DOHH2 (cell line): Measurements from ENCODE around the gene AMELX.

Source experiments
- H3F3A ChIP-seq: fragments of 200-600 bp; sonication (generic), shearing (Covaris generic); 2 replicates; pipeline ENCODE4 v1.6.0; 2016; ENCODE audit warnings: antibody characterized with exemption, mild to moderate bottlenecking; ENCODE audit not compliant: control insufficient read depth, insufficient read depth
- H3K27ac ChIP-seq: fragments of 200-600 bp; sonication (generic); 2 replicates; pipeline ENCODE4 v1.5.1; 2014; ENCODE audit warnings: low read depth, mild to moderate bottlenecking, low read length, moderate library complexity
- H3K27me3 ChIP-seq: fragments of 200-600 bp; sonication (generic); 2 replicates; pipeline ENCODE4 v1.6.1; 2014; ENCODE audit warnings: mild to moderate bottlenecking, low read length, mixed read lengths; ENCODE audit not compliant: control insufficient read depth
- H3K36me3 ChIP-seq: fragments of 200-600 bp; sonication (generic); 2 replicates; pipeline ENCODE4 v1.6.1; 2014; ENCODE audit warnings: mild to moderate bottlenecking, low read length, moderate library complexity, mixed read lengths; ENCODE audit not compliant: control insufficient read depth
- H3K4me1 ChIP-seq: fragments of 200-600 bp; sonication (generic); 2 replicates; pipeline ENCODE4 v1.6.1; 2014; ENCODE audit warnings: mild to moderate bottlenecking, low read length, mixed read lengths; ENCODE audit not compliant: control insufficient read depth
- H3K4me2 ChIP-seq: fragments of 200-600 bp; sonication (generic); 2 replicates; pipeline ENCODE4 v1.6.0; 2014; ENCODE audit warnings: mild to moderate bottlenecking, low read length, moderate library complexity
- H3K4me3 ChIP-seq: fragments of 200-600 bp; sonication (generic); 2 replicates; pipeline ENCODE4 v1.5.1; 2014; ENCODE audit warnings: mild to moderate bottlenecking, low read length, mixed read lengths
- H3K79me2 ChIP-seq: fragments of 200-600 bp; sonication (generic); 2 replicates; pipeline ENCODE4 v1.6.1; 2014; ENCODE audit warnings: mild to moderate bottlenecking, low read length, mixed read lengths; ENCODE audit not compliant: control insufficient read depth
- H3K9me2 ChIP-seq: fragments of 200-600 bp; sonication (generic); replicated peaks from 2 replicates; pipeline ENCODE4 v1.6.1; 2014; ENCODE audit warnings: mild to moderate bottlenecking, low read length, mixed read lengths; ENCODE audit not compliant: control insufficient read depth
- H3K9me3 ChIP-seq: fragments of 200-600 bp; sonication (generic); 2 replicates; pipeline ENCODE4 v1.6.1; 2014; ENCODE audit warnings: antibody characterized with exemption, low read length, mixed read lengths; ENCODE audit not compliant: control insufficient read depth, insufficient read depth
- H4K20me1 ChIP-seq: fragments of 200-600 bp; sonication (generic); 2 replicates; pipeline ENCODE4 v1.6.0; 2014; ENCODE audit warnings: low read depth, mild to moderate bottlenecking, antibody characterized with exemption, low read length, moderate library complexity; ENCODE audit not compliant: control insufficient read depth, insufficient read depth
- EZH2phosphoT487 ChIP-seq: fragments of 200-600 bp; sonication (generic); IDR thresholded peaks from 2 replicates; pipeline ENCODE4 v1.6.1; 2017; ENCODE audit warnings: borderline replicate concordance, mild to moderate bottlenecking, antibody characterized with exemption, low read length, moderate library complexity, mixed read lengths
- TF ChIP-seq, protein P1 (sequence below): fragments of 200-600 bp; sonication (generic); IDR thresholded peaks from one replicate; pipeline ENCODE4 v1.5.1; 2014; ENCODE audit warnings: antibody characterized with exemption, mild to moderate bottlenecking, low read depth, low read length; ENCODE audit not compliant: poor library complexity, severe bottlenecking

The AMELX gene

GRCh38 chrX:11304829-11305228, 11.6 kb downstream of the AMELX start:
- no peaks in the 10 kb centered on the region for H3K79me2 ChIP-seq
- no peaks in the 10 kb centered on the region for H3F3A ChIP-seq
- no peak overlapping the region for H3K4me2 ChIP-seq
- H3K4me3 ChIP-seq, result no peak overlapping the region
- H3K36me3 ChIP-seq, result no peaks in the 10 kb centered on the region
- no peak overlapping the region for H3K27ac ChIP-seq
- no peak for TF ChIP-seq EZH2phosphoT487
- TF ChIP-seq, protein P1, sequence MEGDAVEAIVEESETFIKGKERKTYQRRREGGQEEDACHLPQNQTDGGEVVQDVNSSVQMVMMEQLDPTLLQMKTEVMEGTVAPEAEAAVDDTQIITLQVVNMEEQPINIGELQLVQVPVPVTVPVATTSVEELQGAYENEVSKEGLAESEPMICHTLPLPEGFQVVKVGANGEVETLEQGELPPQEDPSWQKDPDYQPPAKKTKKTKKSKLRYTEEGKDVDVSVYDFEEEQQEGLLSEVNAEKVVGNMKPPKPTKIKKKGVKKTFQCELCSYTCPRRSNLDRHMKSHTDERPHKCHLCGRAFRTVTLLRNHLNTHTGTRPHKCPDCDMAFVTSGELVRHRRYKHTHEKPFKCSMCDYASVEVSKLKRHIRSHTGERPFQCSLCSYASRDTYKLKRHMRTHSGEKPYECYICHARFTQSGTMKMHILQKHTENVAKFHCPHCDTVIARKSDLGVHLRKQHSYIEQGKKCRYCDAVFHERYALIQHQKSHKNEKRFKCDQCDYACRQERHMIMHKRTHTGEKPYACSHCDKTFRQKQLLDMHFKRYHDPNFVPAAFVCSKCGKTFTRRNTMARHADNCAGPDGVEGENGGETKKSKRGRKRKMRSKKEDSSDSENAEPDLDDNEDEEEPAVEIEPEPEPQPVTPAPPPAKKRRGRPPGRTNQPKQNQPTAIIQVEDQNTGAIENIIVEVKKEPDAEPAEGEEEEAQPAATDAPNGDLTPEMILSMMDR, result no peak
- no peaks in the 10 kb centered on the region for H3K9me3 ChIP-seq
- no peaks in the 10 kb centered on the region for H3K27me3 ChIP-seq
- H3K9me2 ChIP-seq, result no peaks in the 10 kb centered on the region
- no peaks in the 10 kb centered on the region; the same call in 1 of the 2 replicates for H3K4me1 ChIP-seq
- H4K20me1 ChIP-seq, result no peaks in the 10 kb centered on the region

GRCh38 chrX:11305641-11306040, 12.4 kb downstream of the AMELX start:
- H3K27ac ChIP-seq, result no peak overlapping the region

GRCh38 chrX:11309220-11309619, 16.0 kb downstream of the AMELX start:
- Histone ChIP-seq H3K4me3 (no peak overlapping the region), H4K20me1 (no peaks in the 10 kb centered on the region), H3K4me1 (no peaks in the 10 kb centered on the region; the same call in none of the 2 replicates), H3K9me3 (no peaks in the 10 kb centered on the region), H3K9me2 (no peaks in the 10 kb centered on the region), H3K27ac (no peak overlapping the region), H3K36me3 (no peaks in the 10 kb centered on the region), H3K79me2 (no peaks in the 10 kb centered on the region), H3K4me2 (no peak overlapping the region), H3K27me3 (no peaks in the 10 kb centered on the region), H3F3A (no peaks in the 10 kb centered on the region)
- TF ChIP-seq EZH2phosphoT487, result no peak
- TF ChIP-seq, protein P1, result no peak

More at GRCh38 chrX:11305641-11306040, 12.4 kb downstream of the AMELX start:
- TF ChIP-seq, protein P1, result no peak
- no peak for TF ChIP-seq EZH2phosphoT487
- Histone ChIP-seq H3K27me3 (no peaks in the 10 kb centered on the region), H3K4me2 (no peak overlapping the region), H3K4me3 (no peak overlapping the region), H3K9me2 (no peaks in the 10 kb centered on the region), H3F3A (no peaks in the 10 kb centered on the region), H3K9me3 (no peaks in the 10 kb centered on the region), H3K36me3 (no peaks in the 10 kb centered on the region), H3K4me1 (no peaks in the 10 kb centered on the region; the same call in 1 of the 2 replicates), H3K79me2 (no peaks in the 10 kb centered on the region), H4K20me1 (no peaks in the 10 kb centered on the region)

DNA sequence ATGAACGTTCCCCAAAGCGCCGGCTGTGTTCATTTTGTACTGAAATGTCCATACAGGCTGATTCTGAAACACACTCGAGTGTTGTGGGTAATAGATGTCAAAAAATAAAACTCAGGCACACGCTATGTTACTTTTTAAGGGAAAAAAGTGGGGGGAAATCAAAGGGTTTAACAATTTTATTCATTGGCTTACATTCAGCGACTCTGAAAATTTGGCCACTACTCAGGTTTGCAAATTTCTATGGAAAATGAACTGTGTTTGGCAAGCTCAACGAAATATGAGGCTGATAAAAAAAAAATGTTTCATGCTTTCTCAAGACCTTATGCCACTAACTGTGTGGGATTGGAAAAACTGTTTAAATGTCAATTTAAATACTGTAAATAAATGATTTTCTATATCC, 18.5 kb downstream of the AMELX start:
- Histone ChIP-seq H3K4me1 (no peaks in the 10 kb centered on the region; the same call in none of the 2 replicates), H3K4me3 (no peak overlapping the region), H4K20me1 (no peaks in the 10 kb centered on the region), H3F3A (no peaks in the 10 kb centered on the region), H3K27me3 (no peaks in the 10 kb centered on the region), H3K9me3 (no peaks in the 10 kb centered on the region), H3K36me3 (no peaks in the 10 kb centered on the region), H3K79me2 (no peaks in the 10 kb centered on the region), H3K4me2 (no peak overlapping the region), H3K9me2 (no peaks in the 10 kb centered on the region), H3K27ac (no peak overlapping the region)
- TF ChIP-seq, protein P1, result no peak
- TF ChIP-seq EZH2phosphoT487, result no peak
